Iris pigment epithelial cell (primary cell): ENCODE results near the gene KLHL29.

Experiments used
- DNase-seq: peaks from one replicate; pipeline ENCODE4 v3.0.0-alpha.2; 2011; ENCODE audit warnings: low read depth

Gene KLHL29

GRCh38 chr2:23659328-23659727 lies 274.3 kb downstream of the KLHL29 start:
- DNase-seq, result no peak

- DNase-seq, result no peak
These were observed 274.8 kb downstream of the KLHL29 start for GRCh38 chr2:23659773-23660172.

- no peak for DNase-seq
These were observed 275.3 kb downstream of the KLHL29 start for GRCh38 chr2:23660237-23660636.

- no peak for DNase-seq
These were observed 276.5 kb downstream of the KLHL29 start for GRCh38 chr2:23661276-23662050.

GRCh38 chr2:23662466-23662865 lies 277.5 kb downstream of the KLHL29 start:
- DNase-seq, result no peak

- no peak for DNase-seq
These were observed 278.3 kb downstream of the KLHL29 start for GRCh38 chr2:23662941-23663920.

GRCh38 chr2:23664066-23664788 lies 279.2 kb downstream of the KLHL29 start:
- DNase-seq, result no peak

- no peak for DNase-seq
These were observed 281.4 kb downstream of the KLHL29 start for GRCh38 chr2:23666241-23666979.

GRCh38 chr2:23666980-23667357 lies 282.0 kb downstream of the KLHL29 start:
- no peak for DNase-seq

GRCh38 chr2:23668756-23669304 lies 283.9 kb downstream of the KLHL29 start:
- DNase-seq, result no peak

GRCh38 chr2:23669413-23670244 lies 284.6 kb downstream of the KLHL29 start:
- peak; percentile 69 for DNase-seq

- no peak for DNase-seq
These were observed 285.2 kb downstream of the KLHL29 start for GRCh38 chr2:23670245-23670592.

GRCh38 chr2:23673082-23673481 lies 288.1 kb downstream of the KLHL29 start:
- no peak for DNase-seq

- no peak for DNase-seq
These were observed 289.1 kb downstream of the KLHL29 start for GRCh38 chr2:23673830-23674679.

- DNase-seq, result no peak
These were observed 290.5 kb downstream of the KLHL29 start for GRCh38 chr2:23675506-23675905.

GRCh38 chr2:23677836-23678235 lies 292.9 kb downstream of the KLHL29 start:
- DNase-seq, result no peak

GRCh38 chr2:23679044-23679443 lies 294.1 kb downstream of the KLHL29 start:
- DNase-seq, result no peak

GRCh38 chr2:23680951-23681350 lies 296.0 kb downstream of the KLHL29 start:
- DNase-seq, result no peak

GRCh38 chr2:23681356-23682140 lies 296.6 kb downstream of the KLHL29 start:
- no peak for DNase-seq
